CD4-positive, alpha-beta T cell treated with Interleukin-10 for 1 hour (primary cell): ENCODE data around the gene CSF2.

Source experiments
- DNase-seq: peaks from one replicate; pipeline ENCODE4 v3.0.0-alpha.2; 2020

Gene CSF2

GRCh38 chr5:132070460-132071337 lies 2.9 kb upstream of the CSF2 start:
- no peak for DNase-seq

- DNase-seq = no peak
These were observed 2.3 kb upstream of the CSF2 start for GRCh38 chr5:132071338-132071707.

DNA sequence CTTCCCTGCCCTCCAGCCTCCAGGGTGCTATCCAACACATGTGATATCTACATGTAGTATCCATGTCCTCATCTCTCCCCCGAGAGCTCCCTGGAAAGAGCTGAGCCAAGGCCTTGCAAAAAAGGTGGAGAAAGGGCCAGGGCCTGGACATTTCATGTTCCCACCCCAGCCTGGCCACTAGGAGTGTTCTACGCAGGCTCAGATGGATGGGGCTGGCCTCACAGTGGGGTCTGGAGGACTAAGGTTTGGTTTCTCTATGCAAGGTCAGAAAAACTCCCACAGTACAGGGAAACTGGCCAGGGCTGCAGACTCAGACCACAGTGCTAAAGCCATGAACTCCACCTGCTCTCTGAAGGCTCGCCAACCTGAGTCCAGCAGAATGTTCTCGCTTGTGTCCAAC lies 1.5 kb upstream of the CSF2 start:
- DNase-seq = no peak

DNA sequence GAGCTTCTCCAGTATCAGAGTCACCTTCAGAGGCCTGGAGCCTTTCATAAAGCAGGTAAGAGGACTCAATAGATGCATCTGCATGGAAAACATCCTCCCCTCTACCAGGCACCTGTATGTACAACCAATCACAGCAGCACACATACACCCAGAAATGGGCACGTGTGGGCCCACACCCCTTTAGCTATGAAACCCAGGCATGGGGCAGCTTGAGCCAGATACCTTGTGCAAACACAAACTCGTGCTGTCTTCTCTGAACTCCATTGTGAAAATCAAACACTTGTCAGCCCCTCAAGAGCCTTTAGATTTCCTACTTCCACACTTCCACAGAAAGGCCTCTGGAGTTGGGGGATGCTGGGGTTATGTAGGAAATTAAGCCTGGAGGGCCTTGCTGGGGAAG lies 1.1 kb upstream of the CSF2 start:
- DNase-seq = no peak

- DNase-seq = no peak
These were observed 642 bp downstream of the CSF2 start for GRCh38 chr5:132074091-132074771.

DNA sequence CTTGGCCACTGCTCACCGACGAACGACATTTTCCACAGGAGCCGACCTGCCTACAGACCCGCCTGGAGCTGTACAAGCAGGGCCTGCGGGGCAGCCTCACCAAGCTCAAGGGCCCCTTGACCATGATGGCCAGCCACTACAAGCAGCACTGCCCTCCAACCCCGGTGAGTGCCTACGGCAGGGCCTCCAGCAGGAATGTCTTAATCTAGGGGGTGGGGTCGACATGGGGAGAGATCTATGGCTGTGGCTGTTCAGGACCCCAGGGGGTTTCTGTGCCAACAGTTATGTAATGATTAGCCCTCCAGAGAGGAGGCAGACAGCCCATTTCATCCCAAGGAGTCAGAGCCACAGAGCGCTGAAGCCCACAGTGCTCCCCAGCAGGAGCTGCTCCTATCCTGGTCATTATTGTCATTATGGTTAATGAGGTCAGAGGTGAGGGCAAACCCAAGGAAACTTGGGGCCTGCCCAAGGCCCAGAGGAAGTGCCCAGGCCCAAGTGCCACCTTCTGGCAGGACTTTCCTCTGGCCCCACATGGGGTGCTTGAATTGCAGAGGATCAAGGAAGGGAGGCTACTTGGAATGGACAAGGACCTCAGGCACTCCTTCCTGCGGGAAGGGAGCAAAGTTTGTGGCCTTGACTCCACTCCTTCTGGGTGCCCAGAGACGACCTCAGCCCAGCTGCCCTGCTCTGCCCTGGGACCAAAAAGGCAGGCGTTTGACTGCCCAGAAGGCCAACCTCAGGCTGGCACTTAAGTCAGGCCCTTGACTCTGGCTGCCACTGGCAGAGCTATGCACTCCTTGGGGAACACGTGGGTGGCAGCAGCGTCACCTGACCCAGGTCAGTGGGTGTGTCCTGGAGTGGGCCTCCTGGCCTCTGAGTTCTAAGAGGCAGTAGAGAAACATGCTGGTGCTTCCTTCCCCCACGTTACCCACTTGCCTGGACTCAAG lies 1.5 kb downstream of the CSF2 start:
- peak; percentile 19 for DNase-seq

DNA sequence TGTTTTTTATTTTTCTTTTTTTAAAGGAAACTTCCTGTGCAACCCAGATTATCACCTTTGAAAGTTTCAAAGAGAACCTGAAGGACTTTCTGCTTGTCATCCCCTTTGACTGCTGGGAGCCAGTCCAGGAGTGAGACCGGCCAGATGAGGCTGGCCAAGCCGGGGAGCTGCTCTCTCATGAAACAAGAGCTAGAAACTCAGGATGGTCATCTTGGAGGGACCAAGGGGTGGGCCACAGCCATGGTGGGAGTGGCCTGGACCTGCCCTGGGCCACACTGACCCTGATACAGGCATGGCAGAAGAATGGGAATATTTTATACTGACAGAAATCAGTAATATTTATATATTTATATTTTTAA lies 2.1 kb downstream of the CSF2 start:
- no peak for DNase-seq

- DNase-seq = no peak
These were observed 2.7 kb downstream of the CSF2 start for GRCh38 chr5:132076202-132076830.

DNA sequence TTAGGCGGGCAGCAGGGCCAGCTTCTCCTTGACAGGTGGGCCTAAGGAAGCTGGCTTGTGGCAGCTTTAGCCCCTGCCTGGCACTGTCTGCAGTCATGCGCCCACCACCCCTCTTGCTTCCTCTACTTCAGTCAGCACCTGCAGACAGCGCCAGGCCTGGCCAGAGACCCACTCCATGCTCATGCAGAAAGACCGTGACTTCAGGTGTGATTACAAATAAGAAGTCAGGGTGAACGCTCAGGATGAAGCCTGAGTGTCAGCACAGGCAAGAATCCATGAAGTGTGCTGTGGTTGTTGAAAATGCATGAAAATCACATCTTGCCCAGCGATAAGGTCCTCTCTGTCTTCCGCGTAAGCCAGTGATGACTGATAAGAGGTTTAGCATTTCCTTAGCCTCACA lies 3.4 kb downstream of the CSF2 start:
- DNase-seq = no peak

- DNase-seq = no peak
These were observed 5.5 kb downstream of the CSF2 start for GRCh38 chr5:132079081-132079480.

DNA sequence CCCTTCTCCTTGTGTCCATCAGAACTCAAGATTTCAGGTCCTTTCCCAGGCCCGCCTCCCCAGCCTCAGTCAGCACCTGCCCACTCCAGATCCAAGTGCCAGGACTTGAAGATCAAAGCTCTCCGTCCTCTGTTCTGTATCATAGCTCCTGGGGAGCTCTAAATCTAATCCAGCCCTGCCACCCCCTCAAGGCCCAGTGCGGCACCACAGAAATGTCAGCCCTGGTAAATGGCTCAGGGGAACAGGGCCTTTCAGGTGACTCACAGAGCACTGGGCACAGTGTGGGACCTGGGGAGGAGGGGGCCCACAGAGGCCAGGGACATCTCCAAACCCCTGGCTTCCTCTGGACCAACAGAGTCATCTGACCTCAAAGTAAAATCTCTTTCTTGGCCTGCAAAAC lies 6.0 kb downstream of the CSF2 start:
- no peak for DNase-seq

- DNase-seq = no peak
These were observed 7.0 kb downstream of the CSF2 start for GRCh38 chr5:132080595-132080994.

DNA sequence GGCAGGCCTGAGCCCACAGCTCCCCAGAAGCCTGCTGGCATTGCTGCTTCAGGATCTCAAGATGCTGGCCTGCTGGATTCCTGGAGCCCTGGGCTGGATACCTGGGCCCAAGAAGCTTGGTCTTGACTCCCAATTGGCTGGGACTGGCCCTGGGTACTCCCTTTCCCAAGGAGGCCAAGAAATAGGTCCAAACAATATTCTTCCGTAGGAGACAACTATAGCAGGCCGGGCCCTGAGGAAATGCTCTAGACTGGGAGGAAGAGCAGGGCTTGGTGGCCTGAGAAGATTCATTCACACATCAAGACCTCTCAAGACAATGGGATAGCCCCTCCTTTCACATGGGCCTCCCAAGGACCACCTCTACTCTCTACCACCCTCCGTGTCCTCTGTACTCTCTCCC lies 7.9 kb downstream of the CSF2 start:
- no peak for DNase-seq

- DNase-seq = no peak
These were observed 8.9 kb downstream of the CSF2 start for GRCh38 chr5:132082329-132083023.

GRCh38 chr5:132083071-132083678 lies 9.6 kb downstream of the CSF2 start:
- DNase-seq = no peak

GRCh38 chr5:132085686-132086085 lies 12.1 kb downstream of the CSF2 start:
- DNase-seq = no peak

DNA sequence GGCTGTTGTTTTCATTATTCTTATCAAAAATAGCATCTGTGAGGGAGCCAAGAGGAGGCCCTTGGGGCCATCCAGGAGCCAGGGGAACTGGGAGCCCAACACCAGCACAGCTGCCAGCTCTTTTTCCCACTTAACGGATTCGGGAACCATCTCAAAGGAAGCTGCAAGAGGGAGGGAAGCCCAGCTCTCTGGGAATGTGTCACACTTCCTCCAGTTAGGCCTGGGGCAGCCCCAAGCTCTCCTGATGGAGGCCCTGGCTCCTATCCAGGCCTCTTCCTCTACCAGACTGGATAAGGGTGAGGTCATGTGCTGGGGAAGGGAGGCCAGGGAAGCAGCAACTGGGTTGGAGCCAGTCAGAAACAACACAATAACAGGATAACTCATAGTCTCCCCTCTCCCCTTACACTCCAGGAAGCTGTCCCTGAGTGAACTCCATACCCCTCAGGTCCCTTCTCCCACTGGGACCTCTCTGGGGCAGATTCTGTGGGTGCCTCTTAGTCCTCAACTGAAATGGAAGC lies 12.7 kb downstream of the CSF2 start:
- no peak for DNase-seq

DNA sequence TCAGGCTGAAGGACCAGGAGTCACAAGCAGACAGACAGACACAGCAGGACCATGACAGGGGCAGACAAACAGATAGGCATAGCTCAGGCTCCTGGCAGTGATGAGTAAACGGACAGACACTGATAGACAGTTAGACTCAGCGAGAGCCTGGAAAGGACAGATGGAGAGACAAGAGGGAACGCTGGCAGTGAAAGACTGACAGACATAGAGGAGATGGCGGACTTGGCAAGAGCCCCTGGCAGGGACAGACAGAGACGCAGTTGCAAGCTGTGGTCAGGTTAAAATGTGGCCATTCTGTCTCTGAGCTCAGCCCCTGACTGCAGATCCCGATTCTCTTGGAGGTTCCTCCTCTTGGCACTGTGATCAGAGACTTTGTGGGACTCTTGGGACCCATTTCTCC lies 13.6 kb downstream of the CSF2 start:
- no peak for DNase-seq

DNA sequence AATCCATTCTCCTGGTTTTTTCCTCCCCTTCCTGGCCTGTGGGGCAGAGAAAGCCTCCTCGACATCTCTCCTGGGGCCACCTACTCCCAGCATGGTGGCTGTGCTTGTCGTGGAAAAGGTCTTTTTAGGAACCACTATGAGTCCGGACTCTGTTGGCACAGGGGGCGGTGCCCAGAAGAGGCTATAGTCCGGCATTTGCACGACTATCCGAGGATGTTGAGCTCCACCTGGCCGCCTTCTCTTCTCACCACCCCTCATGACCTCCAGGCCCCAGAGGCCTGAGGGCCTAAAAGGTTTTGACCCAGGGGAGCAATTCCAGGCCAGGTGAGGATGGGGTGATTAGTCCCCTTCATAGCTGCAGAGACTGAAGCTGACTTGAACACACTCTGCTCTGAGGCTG lies 14.1 kb downstream of the CSF2 start:
- DNase-seq = no peak

- no peak for DNase-seq
These were observed 15.8 kb downstream of the CSF2 start for GRCh38 chr5:132089363-132089762.

DNA sequence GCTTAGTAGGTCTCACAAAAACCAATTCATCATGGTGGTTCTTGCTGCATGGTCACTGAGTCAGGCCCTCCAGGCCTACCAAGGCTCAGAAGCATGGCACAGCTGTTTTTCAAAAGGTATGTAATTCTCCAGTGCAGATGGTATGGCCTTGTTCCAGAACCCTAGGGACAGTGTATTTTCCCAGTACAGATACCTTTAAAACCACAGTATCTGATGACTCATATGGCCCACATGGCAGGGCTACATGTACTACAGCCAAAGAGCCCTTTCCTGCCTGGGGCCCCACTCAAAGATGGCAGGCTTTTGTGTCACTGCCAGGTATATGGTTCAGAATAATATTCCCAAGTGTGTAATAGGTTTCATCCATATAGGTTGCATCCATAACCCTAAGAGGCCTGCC lies 16.5 kb downstream of the CSF2 start:
- no peak for DNase-seq

GRCh38 chr5:132093271-132093670 lies 19.7 kb downstream of the CSF2 start:
- no peak for DNase-seq
